RWPE2 (cell line): ENCODE data around the gene BABAM2.
A peak's percentile ranks its signal among the peaks of the same experiment; 100 is the strongest.

ENCODE experiments used
- ATAC-seq: fragments of 200-7000 bp; cut with Tn5 transposase; 3 replicates; pipeline ENCODE4 v1.9.1; 2021; ENCODE audit warnings: low read depth
- DNase-seq: peaks from one replicate; pipeline ENCODE4 v3.0.0-alpha.2; 2020; ENCODE audit warnings: low spot score
- H3K27ac ChIP-seq: fragments of 450-650 bp; 2 replicates; pipeline ENCODE4 v1.5.1; 2017; ENCODE audit warnings: mild to moderate bottlenecking; ENCODE audit not compliant: poor library complexity, severe bottlenecking
- H3K27me3 ChIP-seq: fragments of 250-450 bp; sonication (Bioruptor Pico); 2 replicates; pipeline ENCODE4 v1.5.1; 2021; ENCODE audit warnings: mild to moderate bottlenecking, moderate library complexity; ENCODE audit not compliant: insufficient read depth, poor library complexity, severe bottlenecking
- H3K36me3 ChIP-seq: fragments of 250-450 bp; sonication (Bioruptor Pico); 2 replicates; pipeline ENCODE4 v1.5.1; 2020; ENCODE audit warnings: low read depth, mild to moderate bottlenecking, moderate library complexity
- H3K4me1 ChIP-seq: fragments of 250-450 bp; sonication (Bioruptor Pico); 2 replicates; pipeline ENCODE4 v1.5.1; 2021; ENCODE audit warnings: mild to moderate bottlenecking, moderate library complexity; ENCODE audit not compliant: insufficient read depth, poor library complexity, severe bottlenecking
- H3K4me3 ChIP-seq: fragments of 250-450 bp; sonication (Bioruptor Pico); 2 replicates; pipeline ENCODE4 v1.5.1; 2021; ENCODE audit warnings: mild to moderate bottlenecking, moderate library complexity; ENCODE audit not compliant: severe bottlenecking
- H3K9me3 ChIP-seq: fragments of 250-450 bp; sonication (Bioruptor Pico); 2 replicates; pipeline ENCODE4 v1.5.1; 2021; ENCODE audit warnings: mild to moderate bottlenecking, moderate library complexity; ENCODE audit not compliant: severe bottlenecking
- TF ChIP-seq, protein P1 (sequence below): fragments of 450-650 bp; IDR thresholded peaks from one replicate; pipeline ENCODE4 v1.5.1; 2017; ENCODE audit warnings: mild to moderate bottlenecking, moderate library complexity; ENCODE audit not compliant: poor library complexity, severe bottlenecking

Gene BABAM2

DNA sequence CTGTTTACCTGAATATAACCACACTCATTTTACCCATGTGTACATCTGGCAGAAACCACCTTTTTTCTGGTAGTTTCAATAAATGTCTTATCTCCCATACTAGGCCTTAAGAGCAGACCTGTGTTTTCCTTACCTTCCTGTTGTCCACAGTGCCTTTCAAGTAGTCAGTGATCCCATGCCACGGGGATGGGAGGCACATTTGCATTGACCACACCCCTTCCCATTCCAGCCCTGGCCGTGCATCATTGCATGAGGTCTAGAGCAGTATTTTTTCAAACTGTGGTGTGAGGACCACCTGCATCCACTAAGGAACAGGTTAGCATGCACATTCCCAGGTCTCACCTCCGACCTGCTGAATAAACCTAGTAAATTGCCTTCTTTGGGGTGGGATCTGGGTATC, 337.0 kb downstream of the BABAM2 start:
- DNase-seq (no peak), ATAC-seq (no peak)
- H3K4me1 ChIP-seq = peaks cover 21% of the 10 kb centered on the region
- H3K27ac ChIP-seq = no peak overlapping the region
- no peak overlapping the region for H3K4me3 ChIP-seq
- H3K9me3 ChIP-seq = no peaks in the 10 kb centered on the region
- no peaks in the 10 kb centered on the region for H3K27me3 ChIP-seq
- TF ChIP-seq, protein P1, sequence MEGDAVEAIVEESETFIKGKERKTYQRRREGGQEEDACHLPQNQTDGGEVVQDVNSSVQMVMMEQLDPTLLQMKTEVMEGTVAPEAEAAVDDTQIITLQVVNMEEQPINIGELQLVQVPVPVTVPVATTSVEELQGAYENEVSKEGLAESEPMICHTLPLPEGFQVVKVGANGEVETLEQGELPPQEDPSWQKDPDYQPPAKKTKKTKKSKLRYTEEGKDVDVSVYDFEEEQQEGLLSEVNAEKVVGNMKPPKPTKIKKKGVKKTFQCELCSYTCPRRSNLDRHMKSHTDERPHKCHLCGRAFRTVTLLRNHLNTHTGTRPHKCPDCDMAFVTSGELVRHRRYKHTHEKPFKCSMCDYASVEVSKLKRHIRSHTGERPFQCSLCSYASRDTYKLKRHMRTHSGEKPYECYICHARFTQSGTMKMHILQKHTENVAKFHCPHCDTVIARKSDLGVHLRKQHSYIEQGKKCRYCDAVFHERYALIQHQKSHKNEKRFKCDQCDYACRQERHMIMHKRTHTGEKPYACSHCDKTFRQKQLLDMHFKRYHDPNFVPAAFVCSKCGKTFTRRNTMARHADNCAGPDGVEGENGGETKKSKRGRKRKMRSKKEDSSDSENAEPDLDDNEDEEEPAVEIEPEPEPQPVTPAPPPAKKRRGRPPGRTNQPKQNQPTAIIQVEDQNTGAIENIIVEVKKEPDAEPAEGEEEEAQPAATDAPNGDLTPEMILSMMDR = no peak
- H3K36me3 ChIP-seq = no peaks in the 10 kb centered on the region

DNA sequence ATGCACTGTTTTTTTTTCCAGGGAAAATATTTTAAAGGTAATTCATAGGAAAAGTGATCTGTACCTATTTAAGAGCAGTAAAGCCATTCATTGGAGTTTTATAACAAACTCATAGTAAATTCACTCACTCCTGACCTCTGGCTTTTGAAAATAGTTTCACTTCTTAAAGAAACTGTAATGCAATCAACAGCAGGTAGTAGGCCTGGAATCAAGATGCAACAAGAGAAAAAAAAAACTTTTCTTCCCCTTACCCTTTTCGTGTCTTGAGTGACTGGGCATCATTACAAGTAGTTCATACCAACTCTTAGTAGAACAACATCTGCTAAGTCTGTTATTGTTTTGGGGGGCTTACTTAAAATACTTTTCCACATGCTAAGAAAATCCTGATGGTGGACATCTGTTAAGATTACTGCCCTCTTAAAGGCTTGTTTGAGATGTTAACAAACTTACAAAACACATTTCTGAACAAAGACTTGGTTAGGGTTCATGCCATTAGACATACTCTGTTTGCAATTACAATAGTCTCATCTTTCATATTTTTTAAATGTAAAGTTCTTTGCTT, 338.0 kb downstream of the BABAM2 start:
- Histone ChIP-seq H3K36me3 (no peaks in the 10 kb centered on the region), H3K4me1 (peaks cover 21% of the 10 kb centered on the region), H3K27ac (no peak overlapping the region), H3K27me3 (no peaks in the 10 kb centered on the region), H3K4me3 (no peak overlapping the region), H3K9me3 (no peaks in the 10 kb centered on the region)
- ATAC-seq (no peak), DNase-seq (no peak)
- TF ChIP-seq, protein P1 = peak; percentile 7

DNA sequence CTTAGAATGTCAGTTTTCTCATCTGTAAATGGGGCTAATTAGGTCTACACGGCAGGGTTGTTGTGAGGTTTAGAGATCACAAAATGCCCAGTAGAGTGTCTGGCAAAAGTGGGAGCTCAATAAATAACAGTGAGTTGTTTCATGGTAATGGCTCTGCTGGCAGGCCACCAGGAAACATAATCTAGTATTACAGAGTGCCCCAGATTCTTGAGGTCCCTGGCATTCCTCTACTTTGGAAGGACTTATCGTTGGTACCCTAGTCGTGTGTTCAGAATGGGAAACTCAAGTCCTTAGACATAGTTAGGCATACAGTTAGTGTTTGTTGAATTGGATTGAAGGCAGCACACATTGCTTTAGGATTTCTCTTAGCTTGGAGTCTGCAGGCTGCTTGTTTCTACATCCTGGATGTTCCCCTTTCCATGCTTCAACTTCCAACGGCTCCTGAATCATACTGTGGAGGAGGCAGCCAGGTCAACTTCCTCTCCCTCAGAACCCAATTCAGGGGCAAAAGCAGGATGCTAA, 340.6 kb downstream of the BABAM2 start:
- no peaks in the 10 kb centered on the region for H3K27me3 ChIP-seq
- H3K4me3 ChIP-seq = no peak overlapping the region
- no peak for ATAC-seq
- no peaks in the 10 kb centered on the region for H3K9me3 ChIP-seq
- H3K4me1 ChIP-seq = no peaks in the 10 kb centered on the region
- H3K27ac ChIP-seq = no peak overlapping the region
- H3K36me3 ChIP-seq = no peaks in the 10 kb centered on the region
- TF ChIP-seq, protein P1 = no peak
- no peak for DNase-seq

DNA sequence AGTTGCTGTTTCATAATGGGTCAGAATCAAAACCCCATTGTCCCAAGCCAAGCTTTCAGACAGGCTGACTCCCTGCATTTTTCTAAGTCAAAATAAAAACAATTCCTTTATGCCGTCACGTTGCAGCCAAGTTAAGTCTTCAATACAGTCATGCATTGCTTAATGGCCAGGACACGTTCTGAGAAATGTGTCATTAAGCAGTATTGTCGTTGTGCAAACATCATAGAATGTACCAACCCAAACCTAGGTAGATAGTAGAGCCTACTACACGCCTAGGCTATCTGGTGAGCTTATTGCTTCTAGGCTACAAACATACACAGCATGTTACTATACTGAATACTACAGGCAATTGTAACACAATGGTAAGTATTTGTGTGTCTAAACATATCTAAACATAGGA, 341.8 kb downstream of the BABAM2 start:
- H3K4me3 ChIP-seq = no peak overlapping the region
- no peaks in the 10 kb centered on the region for H3K36me3 ChIP-seq
- no peaks in the 10 kb centered on the region for H3K9me3 ChIP-seq
- ATAC-seq (no peak), DNase-seq (no peak)
- H3K27ac ChIP-seq = no peak overlapping the region
- H3K27me3 ChIP-seq = no peaks in the 10 kb centered on the region
- H3K4me1 ChIP-seq = no peaks in the 10 kb centered on the region
- TF ChIP-seq, protein P1 = no peak

DNA sequence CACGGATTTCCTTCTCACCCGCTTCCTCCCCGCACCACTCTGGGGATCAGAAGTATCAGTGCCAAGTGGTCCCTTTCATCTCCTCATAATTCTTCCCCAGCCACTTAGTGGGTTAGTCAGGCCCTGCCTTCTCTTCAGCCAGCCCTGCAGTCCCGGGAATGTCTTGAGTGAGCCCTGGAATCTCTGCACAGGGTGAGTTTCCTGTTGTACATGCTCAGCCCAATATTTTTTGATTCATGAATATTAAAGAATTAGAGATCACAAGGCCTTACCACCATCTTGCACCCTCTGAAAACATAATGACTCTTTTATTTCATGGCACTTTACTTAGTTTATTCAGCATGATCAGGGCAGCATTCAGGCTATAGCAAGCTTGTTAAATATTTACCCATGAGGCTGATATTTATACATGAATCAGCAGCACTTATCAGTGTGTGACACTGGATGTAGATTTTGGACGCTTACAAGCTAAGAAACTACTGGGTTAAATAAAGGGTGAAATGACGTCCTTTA, 342.7 kb downstream of the BABAM2 start:
- H3K36me3 ChIP-seq = no peaks in the 10 kb centered on the region
- no peaks in the 10 kb centered on the region for H3K4me1 ChIP-seq
- DNase-seq (no peak), ATAC-seq (no peak)
- H3K27ac ChIP-seq = no peak overlapping the region
- no peaks in the 10 kb centered on the region for H3K9me3 ChIP-seq
- TF ChIP-seq, protein P1 = no peak
- no peak overlapping the region for H3K4me3 ChIP-seq
- no peaks in the 10 kb centered on the region for H3K27me3 ChIP-seq
